HG02973 (cell line): ENCODE data around the gene PIK3CB.
A peak's percentile ranks its signal among the peaks of the same experiment; 100 is the strongest.
"Not testable (repeated sequence)": the region's sequence is repeated elsewhere in the genome, so short reads cannot be mapped to it uniquely, and the experiment has no call there.

Source experiments
- ATAC-seq: cut with Tn5 transposase; IDR thresholded peaks from one replicate; pipeline ENCODE4 v1.9.1; 2021; ENCODE audit warnings: moderate library complexity; ENCODE audit not compliant: unreplicated experiment

The PIK3CB gene

DNA sequence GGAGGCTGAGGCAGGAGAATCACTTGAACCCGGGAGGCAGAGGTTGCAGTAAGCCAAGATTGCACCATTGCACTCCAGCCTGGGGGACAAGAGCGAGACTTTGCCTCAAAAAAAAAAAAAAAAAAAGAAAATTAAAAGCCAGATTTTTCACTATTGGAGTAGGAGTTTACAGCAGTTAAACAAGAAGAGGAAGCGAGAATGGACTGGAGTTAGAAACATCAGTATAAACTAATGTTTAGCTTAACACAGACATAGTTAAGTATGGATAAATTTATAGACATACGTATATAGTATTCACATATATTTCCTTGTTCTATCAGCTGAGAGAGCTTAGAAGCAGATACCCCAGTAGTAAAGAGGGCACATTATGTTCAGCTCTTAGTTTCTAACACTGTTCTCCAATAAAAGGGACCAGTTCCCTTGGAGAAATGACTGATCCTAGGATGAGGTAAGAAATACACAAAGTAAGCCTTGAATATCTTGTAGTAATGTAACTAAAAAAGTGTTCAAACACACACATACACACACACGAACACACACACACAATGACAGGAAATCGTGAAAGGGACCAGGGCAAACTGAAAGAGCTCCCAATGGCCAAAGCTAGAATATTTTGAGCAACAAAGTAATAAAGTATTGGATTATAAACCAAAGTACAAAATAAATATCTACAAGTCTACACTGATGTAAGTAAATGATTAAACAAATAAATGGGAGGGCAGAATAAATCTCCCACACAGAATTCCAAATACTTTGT lies 25.1 kb downstream of the PIK3CB start:
- ATAC-seq, result no peak

DNA sequence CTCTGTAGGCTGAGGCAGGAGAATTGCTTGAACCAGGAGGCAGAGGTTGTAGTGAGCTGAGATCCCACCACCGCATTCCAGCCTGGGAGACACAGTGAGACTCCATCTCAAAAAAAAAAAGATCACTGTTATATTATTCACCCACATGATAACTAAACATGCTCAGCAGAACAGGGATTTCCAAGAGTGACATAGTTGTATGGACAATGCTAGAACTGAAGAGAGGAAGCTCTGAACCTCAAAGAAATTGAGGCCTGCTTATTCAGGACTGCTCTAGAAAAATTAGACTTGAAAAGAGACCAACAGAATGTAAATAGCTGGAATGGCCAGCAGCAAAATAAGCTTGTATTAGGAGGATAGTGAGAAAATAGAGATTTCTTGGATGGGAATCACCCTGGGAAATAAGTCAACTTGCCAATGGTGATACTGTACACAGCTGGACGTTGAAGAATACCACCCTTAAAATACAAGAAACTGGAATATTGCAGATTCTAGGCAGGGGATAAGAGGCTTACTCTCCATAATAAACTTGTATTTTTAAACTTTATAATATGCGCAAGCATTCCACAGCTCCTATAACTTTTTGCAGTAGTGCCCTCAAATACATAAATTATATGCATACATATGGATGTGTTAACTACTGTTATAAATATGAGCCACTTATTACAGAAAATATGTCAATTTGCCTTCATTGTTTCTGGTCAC lies 28.2 kb downstream of the PIK3CB start:
- no peak for ATAC-seq

DNA sequence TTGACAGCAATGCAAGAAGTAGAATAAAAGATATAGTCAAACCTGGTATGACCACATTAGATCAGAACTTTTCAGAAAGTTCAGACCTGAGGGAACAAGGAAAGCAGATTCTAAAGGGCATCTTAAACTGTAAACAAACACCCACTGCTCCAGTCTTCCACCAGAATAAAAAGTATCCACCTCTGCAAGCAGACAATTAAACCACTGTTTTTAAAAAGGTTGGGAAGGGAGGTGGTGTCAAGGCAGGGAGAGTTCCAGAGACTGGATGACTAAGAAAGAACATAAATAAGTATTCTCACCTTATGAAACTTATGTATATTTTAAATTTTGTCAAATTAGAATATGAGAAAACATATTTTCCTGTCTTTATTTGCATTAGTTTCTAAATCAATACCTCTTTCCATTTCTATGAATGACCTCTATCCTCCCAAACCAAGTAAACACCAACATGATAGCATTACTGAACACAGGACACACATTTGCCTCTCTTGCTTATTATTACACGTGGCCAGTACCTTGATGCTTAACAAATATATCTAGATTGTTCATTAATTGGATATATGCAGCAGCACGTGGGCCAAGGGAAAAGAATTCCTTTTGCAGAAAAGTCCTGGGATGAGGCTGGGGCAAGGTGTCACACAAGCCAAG lies 31.6 kb downstream of the PIK3CB start:
- ATAC-seq, result no peak

DNA sequence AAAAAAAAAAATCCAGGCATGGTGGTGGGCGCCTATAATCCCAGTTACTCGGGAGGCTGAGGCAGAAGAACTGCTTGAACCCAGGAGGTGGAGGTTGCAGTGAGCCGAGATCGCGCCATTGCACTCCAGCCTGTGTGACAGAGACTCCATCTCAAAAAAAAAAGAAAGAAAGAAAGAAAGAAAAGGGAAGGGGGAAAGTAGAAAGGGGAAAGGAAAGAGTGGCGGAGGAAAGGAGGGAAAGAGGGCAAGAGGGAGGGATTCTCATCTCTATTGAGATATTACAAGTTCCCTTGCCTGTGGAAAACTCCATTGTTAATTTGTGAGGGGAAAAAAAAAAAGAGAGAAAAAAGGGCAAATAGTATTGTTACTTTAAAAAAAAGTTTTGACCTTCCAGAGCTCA lies 32.5 kb downstream of the PIK3CB start:
- ATAC-seq, result not testable (repeated sequence)

DNA sequence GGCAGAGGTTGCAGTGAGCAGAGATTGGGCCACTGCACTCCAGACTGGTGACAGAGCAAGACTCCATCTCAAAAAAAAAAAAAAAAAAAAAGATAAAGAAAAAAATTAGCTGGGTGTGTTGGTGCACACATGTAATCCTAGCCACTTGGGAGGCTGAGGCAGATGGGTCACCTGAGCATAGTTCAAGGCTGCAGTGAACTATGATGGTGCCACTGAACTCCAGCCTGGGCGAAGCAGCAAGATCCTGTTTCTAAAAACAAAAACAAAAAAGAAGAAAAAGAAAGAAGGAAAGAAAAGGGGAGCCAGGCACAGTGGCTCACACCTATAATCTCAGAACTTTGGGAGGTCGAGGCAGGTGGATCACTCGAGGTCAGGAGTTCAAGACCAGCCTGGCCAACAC lies 32.9 kb downstream of the PIK3CB start:
- no peak for ATAC-seq

DNA sequence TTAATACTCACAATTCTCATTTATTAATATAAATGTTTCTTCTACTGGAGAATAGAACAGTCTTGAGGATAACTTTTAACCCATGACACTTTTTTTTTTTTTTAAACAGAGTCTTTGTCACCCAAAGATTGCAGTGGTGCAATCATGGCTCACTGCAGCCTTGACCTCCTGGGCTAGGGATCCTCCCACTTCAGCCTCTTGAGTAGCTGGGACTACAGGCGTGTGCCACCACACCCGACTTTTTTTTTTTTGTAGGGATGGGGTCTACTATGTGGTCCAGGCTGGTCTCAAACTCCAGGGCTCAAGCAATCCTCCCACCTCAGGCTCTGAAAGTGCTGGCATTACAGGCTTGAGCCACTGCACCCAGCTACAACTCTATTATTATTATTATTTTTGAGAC lies 34.5 kb downstream of the PIK3CB start:
- ATAC-seq, result no peak

DNA sequence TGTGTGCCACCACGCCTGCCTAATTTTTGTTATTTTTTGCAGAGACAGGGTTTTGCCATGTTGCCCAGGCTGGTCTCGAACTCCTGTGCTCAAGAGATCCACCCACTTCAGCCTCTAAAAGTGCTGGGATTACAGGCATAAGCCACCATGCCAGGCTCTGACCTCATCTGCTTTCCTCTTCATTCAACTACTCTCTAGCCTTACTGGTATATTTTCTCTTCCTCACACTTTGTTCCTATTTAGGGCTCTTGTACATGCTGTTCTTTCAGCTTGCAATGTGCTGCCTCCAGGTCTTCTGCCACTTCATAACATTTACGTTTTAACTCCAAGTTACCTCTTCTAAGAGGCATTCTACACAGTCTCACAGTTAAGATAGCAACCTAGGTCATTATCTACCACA lies 34.9 kb downstream of the PIK3CB start:
- ATAC-seq, result no peak

DNA sequence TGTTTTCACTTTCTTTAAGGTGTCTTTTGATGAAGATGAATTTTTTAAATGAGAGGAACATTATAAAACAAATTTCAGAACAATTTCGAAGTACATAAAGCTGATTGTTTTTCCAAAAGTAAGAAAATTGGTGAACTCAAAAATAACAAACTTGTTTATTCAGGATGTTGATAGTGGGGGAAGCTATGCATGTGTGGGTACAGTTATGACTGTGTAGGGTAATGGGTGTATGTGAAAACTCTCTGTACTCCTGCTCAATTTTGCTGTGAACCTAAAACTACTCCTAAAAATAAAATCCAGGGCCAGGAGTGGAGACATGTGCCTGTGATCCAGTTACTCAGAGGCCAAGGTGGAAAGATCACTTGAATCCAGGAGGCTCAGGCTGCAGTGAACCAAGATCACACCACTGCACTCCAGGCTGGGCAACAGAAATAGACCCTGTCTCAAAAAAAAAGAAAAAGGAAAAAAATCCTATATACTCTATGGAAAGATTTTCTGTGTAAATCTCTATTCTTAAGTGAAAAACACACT lies 37.2 kb downstream of the PIK3CB start:
- ATAC-seq, result no peak

DNA sequence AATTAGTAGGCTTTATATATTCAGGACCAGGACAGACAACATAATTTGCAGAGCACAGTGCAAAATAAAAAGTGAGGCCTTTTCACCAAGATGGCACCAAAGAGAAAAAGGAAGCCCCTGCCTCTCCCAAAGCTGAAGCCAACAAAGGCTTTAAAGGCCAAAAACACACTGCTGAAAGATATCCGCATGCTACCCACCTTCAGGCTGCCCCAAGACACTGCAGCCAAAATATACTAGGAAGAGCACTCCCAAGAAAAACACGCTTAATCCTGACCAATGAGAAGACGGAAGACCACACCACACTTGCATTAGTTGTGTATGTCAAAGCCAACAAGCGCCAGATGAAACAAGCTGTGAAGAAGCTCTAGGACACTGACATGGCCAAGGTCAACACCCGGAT lies 38.0 kb downstream of the PIK3CB start:
- no peak for ATAC-seq

DNA sequence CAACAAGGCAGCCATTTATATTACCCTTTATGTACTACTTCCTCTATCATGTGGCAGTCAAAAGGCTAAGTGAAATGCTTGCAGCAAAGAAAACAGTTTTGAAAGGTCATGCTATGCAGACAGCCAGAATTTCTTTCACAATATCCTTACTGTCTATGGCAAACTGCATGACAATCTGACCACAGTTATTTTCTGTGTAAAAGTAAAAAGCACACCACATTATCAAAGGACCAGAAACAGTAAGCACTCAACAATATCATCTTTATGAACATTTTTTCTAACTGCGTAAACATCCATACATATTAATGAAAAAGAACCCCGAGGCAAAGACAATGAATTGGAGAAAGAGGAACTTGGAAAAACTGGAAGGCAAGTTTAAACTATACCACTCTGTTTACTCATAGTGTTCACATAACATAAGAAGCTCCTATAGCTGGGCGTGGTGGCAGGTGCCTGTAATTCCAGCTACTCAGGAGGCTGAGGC lies 47.9 kb downstream of the PIK3CB start:
- no peak for ATAC-seq

DNA sequence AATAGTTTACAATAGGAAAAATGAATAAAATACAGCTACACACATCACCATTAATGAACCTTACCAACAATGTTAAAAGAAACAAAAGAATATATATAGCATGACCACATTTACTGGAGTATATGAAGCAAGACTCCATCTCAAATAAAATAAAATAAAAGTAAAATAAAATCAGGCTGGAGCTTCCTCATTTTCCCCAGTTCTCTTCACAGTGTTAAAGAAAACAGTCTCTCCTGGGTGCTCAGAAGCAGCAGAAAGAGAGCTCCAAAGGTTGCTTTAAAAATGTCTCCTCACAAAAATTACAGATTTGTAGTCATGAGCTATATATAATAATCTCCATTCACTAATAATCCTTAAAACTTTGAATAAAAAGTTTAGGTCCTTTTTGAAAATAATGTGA lies 48.8 kb downstream of the PIK3CB start:
- ATAC-seq, result no peak

DNA sequence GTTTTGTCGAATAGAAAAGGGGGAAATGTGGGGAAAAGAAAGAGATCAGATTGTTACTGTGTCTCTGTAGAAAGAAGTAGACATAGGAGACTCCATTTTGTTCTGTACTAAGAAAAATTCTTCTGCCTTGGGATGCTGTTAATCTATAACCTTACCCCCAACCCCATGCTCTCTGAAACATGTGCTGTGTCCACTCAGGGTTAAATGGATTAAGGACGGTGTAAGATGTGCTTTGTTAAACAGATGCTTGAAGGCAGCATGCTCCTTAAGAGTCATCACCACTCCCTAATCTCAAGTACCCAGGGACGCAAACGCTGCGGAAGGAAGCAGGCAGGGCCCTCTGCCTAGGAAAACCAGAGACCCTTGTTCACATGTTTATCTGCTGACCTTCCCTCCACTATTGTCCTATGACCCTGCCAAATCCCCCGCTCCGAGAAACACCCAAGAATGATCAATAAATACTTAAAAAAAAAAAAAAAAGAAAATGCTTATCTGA lies 49.3 kb downstream of the PIK3CB start:
- ATAC-seq, result not testable (repeated sequence)

DNA sequence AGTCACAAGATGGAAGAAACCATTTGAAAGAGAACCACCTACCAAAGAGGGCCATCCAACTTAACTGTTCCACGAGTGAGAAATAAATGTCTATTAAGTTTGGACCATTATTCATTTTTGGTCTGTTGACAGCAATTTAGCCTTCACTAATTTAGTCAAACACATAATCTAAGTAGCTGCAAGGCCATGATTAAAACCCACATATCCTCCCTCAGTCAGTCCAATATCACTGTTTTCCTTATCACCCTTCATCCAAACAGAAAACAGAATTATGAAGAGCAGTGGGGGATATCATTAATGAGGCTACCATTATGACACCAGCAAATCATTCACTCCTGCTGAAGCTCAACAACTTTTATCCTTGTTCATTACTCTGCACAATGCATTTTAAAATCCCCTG lies 52.0 kb downstream of the PIK3CB start:
- no peak for ATAC-seq

DNA sequence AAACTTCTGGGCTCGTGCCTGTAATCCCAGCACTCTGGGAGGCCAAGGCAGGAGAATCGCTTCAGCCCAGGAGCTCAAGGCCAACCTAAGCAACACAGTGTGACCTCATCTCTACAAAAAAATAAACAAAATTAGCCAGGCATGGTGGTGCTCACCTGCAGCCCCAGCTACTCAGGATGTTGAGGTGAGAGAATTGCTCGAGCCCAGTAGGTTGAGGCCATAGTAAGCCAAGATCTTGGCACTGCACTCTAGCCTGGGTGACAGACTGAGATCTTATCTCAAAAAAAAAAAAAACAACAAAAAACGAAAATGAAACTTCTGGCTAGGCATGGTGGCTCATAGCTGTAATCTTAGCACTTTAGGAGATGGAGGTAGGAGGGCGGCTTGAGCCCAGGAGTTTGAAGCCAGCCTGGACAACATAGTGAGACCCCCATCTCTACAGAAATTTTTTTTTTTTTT lies 53.7 kb downstream of the PIK3CB start:
- ATAC-seq, result peak; percentile 63

DNA sequence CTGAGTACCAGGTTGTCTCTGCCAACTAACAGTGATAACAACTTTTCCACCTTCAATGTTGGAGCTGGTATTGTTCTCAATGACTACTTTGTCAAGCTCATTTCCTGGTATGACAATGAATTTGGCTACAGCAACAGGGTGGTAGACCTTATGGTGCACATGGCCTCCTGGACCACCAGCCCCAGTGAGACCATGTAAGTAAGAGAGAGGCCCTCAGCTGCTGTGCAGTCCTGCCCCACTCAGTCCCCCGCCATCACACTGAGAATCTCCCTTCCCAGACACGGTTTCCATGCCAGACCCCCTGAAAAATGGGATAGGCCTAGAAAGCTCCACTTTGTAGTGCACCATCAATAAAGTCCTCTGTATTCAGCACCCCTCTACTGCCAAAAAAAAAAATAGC lies 56.1 kb downstream of the PIK3CB start:
- no peak for ATAC-seq

DNA sequence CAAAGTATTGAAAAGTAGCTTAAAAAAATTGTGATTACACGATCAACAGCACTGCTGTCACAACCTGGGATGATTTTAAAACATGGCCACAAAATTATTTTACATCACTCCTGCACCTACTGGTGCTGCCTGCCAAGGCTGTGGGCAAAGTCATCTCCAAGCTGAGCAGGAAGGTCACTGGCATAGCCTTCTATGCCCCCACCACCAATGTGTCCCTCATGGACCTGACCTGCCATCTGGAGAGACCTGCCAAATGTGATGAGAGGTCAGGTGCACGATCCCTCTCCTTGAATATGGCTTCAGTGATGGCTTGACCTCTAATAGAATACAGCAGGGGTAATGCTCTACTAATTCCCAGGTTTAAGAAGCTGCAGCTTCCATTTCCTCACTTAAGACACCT lies 57.8 kb downstream of the PIK3CB start:
- no peak for ATAC-seq

DNA sequence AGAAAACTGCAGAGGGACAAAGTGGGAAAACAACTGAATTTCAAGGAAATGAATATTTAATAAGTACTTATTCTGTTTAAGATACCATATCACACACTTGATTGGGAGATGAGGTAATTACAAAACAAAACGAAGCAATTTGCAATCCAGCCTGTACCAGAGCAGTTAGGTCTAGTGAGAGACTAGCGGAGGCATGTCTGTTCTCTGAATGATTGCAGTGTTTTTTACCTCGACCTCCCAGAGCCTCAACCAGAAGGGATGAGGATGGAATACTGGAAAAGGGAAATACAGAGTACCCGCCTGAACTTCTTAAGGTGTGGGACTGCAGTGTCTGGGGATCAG lies 59.5 kb downstream of the PIK3CB start:
- ATAC-seq, result no peak

DNA sequence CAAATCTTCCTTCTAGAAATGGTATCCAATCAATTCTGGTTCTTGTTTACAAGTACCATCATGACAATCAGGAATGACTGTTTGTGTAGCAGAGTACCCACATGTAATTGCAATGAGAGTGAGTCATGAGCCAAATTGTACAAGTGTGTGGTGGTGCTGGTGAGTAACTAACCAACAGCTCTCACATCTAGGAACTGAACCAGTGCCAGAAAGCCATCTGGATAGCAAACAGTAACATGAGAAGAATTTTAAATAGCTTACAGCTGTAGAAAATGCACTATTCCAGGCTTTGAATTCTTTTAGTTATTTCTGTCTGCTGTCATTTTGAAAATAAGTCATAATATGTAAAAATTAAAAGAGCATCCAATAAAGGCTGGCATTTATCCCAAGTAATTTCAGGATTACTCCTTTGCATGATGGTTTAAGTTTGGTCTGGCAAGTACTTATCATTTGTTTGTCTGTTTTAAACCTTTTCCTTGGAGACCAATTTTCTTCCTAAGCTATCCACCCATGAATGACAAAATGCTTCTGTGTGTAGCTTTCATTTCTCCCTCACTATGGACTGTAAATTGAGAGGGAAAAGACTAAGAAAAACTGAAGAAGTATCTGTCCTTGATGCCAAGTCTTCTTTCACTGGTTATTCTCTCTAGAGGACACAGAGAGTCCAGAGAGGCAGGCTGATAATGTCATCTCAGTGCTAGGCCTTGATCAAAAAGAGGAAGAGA lies 60.0 kb downstream of the PIK3CB start:
- peak; percentile 76 for ATAC-seq

DNA sequence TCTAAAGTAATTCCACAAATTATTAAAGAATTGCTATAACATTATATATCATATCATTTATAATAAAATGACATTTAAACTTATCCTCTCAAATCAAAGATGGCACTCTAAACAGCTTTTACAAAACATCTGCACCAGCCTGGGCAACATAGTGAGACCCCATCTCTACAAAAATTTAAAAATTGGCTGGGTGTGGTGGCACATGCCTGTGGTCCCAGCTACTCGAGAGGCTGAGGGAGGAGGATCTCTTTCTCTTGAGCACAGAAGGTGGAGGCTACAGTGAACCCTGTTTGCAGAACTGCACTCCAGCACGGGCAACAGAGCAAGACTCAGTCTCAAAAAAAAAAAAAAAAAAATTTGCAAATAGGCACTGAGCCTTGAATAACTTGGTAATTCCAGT lies 63.1 kb downstream of the PIK3CB start:
- no peak for ATAC-seq

DNA sequence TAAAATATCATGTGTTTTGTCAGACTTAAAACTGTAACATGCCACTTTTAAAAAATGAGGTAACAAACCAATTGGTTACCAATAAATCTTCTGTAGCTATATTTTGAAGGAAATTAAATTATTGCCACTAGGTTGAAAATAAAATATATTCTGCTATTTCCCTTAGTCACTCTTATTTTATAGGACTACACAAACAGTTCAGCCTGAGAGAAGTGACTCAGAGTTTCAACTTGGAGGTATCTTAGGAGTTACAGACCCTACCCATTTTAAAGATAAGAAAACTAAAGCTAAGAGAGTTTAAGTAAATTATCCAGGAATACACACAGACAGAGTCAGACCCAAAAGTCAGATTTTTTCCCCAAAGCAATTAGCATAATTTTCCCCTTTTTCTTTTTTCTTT lies 65.1 kb downstream of the PIK3CB start:
- ATAC-seq, result no peak

DNA sequence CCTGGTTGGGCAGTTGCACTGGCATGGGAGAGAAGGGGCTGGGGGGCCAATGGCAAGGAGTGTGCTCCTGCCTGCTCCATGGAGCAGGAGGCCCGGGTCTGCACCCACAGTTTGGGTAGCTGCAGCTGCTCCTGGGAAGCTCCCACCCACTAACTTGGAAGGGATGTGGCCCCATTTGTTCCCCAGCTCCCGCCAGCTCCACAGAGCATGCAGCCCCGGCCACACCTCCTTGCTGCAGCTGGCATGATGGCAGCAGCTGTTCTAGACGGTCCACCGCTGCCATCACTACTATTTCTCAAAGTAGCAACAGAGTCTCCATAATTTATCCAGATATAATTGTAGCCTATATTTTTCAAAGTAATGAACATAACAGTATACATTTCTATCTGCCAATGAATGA lies 65.8 kb downstream of the PIK3CB start:
- no peak for ATAC-seq
